GM13977 (cell line): ENCODE results near the gene PXYLP1.

Experiments used
- DNase-seq: peaks from one replicate; pipeline ENCODE4 v3.0.0; 2012; ENCODE audit warnings: low spot score
- in situ Hi-C: fragments of 300-500 bp; cut with MboI; formaldehyde crosslinking; loops from one replicate; pipeline ENCODE4 v1.12.0; 2022; ENCODE audit warnings: low sequenced_read_pairs, low pct_unique_long_range_greater_than_20kb, mixed read lengths, inconsistent platforms; ENCODE audit not compliant: unreplicated experiment
- TF ChIP-seq, protein P1 (sequence below): IDR thresholded peaks from 2 replicates; pipeline ENCODE4 v1.5.1; 2012; ENCODE audit warnings: mild to moderate bottlenecking, control low read depth; ENCODE audit not compliant: insufficient read depth; ENCODE audit errors: extremely low read depth, missing control alignments

Gene PXYLP1, protein sequence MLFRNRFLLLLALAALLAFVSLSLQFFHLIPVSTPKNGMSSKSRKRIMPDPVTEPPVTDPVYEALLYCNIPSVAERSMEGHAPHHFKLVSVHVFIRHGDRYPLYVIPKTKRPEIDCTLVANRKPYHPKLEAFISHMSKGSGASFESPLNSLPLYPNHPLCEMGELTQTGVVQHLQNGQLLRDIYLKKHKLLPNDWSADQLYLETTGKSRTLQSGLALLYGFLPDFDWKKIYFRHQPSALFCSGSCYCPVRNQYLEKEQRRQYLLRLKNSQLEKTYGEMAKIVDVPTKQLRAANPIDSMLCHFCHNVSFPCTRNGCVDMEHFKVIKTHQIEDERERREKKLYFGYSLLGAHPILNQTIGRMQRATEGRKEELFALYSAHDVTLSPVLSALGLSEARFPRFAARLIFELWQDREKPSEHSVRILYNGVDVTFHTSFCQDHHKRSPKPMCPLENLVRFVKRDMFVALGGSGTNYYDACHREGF

DNA sequence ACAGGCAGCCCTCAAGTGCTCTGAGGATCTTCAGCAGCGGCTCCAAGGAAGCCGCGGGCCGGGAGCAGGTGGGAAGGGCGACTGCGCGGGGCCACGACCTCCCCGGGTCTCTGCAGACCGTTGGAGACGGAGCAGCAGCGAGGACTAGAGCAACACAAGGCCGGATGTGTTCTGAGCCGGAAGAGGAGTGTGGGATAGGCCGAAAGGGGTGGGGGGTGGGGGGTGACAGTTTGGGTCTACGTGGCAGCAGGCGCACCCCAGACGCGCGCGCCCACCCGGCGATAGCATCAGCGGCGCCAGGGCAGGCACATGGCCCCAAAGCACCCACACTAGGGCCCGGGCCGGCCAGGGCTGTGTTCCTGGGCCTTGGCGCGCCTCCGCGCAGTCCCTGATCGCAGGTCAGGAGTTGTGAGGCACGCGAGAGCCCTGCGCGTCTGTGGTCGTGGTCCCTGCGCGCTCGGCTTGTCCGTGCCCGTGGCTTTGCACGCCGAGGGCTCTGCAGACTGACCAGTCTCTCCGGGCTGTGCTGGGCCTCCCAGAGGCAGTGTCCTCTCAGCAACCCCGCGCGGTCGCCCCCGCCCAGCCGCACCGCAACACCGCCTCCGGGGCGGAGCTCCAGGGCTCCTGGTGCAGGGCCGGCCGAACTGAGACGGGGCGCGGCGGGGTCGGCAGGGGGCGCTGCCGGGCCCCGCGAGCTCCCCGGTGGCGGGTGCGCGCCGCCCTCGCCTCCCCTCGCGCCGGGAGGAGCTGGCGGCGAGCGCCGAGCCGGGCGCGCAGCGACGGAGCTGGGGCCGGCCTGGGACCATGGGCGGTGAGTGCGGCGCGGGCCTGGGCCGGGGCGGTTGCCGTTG is at the start of gene PXYLP1:
TSS of gene PXYLP1 (plus strand) at position 725 of the 851 bp plus-strand sequence. CDS start 28,351 bp downstream, outside the sequence.
- peak; percentile 97 for DNase-seq
- TF ChIP-seq, protein P1, sequence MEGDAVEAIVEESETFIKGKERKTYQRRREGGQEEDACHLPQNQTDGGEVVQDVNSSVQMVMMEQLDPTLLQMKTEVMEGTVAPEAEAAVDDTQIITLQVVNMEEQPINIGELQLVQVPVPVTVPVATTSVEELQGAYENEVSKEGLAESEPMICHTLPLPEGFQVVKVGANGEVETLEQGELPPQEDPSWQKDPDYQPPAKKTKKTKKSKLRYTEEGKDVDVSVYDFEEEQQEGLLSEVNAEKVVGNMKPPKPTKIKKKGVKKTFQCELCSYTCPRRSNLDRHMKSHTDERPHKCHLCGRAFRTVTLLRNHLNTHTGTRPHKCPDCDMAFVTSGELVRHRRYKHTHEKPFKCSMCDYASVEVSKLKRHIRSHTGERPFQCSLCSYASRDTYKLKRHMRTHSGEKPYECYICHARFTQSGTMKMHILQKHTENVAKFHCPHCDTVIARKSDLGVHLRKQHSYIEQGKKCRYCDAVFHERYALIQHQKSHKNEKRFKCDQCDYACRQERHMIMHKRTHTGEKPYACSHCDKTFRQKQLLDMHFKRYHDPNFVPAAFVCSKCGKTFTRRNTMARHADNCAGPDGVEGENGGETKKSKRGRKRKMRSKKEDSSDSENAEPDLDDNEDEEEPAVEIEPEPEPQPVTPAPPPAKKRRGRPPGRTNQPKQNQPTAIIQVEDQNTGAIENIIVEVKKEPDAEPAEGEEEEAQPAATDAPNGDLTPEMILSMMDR, result peak; percentile 81
- in situ Hi-C loops, result no loop called here

DNA sequence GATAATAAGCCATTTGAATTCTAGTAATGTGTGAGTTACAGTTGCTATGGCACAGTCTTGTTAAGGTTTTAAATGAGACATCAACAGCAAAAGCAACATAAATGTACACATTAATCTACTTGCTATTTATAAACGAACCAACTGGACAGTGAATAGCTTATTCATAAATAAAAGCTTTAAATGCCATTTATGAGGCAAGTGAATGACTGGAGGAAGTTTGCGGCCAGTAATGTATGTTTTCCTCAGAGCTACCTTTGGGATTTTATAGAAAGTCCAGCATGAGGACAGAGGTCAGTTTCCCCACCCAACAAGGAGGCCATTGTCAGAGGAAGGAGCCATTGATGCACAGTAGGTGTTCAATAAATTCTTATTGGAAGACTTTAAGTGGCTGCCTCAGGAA is 48.0 kb upstream of the PXYLP1 start:
- DNase-seq, result no peak
- in situ Hi-C loops, result loop anchor here (25.0 kb wide), 1 partner anchor 171 kb away; no protein-coding TSS in a partner anchor
- TF ChIP-seq, protein P1, result no peak

DNA sequence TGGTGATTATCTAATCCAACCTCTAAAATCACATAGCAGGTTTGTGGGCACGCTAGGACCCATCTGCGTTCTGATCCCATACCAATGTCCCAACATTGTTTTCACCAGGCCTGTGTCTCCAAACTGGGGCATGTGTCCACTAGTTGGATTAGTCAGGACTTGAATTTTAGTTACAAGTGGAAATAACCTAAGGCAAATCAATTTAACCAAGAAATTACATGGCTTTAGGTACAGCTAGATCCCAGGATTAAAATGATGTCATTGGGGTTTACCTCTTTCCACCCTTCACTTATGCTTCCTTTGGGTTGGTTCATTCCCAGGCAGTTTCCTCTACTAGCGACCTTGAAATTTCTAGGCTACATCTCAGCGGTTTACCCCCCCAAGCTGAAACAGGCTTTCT is 47.2 kb upstream of the PXYLP1 start:
- no peak for DNase-seq
- in situ Hi-C loops, result loop anchor here (25.0 kb wide), 1 partner anchor 172 kb away; no protein-coding TSS in a partner anchor
- TF ChIP-seq, protein P1, result no peak

DNA sequence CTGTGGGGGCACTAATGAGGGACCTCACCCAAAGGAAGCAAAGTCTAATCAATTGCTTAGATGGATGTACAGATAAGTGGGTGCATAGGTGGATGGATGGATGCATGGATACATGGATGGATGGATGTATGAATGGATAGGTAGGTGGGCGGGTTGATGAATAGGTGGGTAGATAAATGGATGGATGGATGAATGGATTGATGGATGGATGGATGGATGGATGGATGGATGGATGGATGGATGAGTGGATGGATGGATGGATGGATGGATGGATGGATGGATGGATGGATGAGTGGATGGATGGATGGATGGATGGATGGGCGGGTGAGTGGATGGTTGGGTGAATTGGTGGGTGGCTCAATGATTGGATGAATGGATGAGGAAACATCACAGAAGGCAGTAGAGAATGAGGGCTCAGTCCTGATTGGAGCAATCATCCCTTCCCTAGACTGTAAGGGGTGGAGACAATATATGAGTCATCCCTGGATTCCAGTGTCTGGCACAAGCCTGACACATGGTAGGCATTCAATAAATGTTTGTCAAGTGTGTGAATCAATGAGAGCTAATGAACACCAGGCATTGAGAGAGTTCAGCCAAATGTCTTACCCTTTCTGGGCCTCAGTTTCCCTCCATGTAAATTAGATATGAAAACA is 40.4 kb upstream of the PXYLP1 start:
- in situ Hi-C loops, result loop anchor here (25.0 kb wide), 1 partner anchor 179 kb away; no protein-coding TSS in a partner anchor
- TF ChIP-seq, protein P1, result no peak
- DNase-seq, result no peak

DNA sequence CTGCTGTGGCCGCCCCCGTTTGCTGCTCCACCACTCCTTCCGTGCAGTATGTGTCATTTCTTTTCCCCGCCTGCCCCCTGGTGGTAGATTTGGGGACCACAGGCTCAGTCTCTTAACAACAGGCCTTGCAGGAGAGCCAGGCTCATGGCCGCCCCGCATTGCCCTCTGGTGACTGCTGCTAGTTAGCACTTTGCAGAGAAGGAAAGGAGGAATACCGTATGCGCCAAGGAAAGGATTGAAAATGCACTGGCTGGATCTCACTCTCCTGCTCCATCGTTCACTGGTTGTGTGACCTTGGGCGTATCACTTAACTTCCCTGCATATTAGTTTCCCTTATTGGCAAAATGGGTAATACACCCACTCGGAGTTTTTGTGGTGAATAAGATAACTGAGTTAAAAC is 39.3 kb upstream of the PXYLP1 start:
- TF ChIP-seq, protein P1, result peak; percentile 93
- in situ Hi-C loops, result loop anchor here (25.0 kb wide), 1 partner anchor 180 kb away; no protein-coding TSS in a partner anchor

More for the DNA sequence above, 39.3 kb upstream of the PXYLP1 start:
- DNase-seq, result peak; percentile 75
